ENCODE measurements around the gene SLC6A13. TPM values are rescaled to one million over a fixed set of nuclear protein-coding genes. Genes with fewer than 3 reads are reported as not detected.
A peak's percentile ranks its signal among the peaks of the same experiment; 100 is the strongest.

Gene SLC6A13
- total RNA-seq, 3 donors from 2014 or later, result 1.3 TPM; not detected in 2

DNA sequence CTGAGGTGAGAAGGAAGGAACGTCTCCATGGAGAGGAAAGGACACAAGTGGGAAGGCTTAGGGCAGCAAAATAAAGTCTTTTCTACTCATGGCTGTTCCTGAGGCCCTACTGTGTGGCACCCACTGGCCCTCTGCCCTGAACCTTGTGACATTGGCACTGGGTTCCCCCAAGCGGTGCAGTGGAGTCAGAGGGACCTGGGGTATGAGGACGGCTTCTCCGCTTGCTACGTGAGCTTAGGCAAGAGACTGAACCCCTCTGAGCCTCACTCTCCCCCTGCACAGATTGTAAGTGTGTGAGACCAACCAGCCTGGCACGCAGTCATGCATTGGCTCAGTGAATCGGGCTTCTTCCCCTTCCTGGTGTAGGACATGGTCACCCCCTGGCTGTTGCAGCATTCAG lies 68.4 kb downstream of the SLC6A13 start:
- Histone ChIP-seq H3K9me3 (no peaks in the 10 kb centered on the region), H3K4me3 (no peak overlapping the region), H3K4me1 (no peaks in the 10 kb centered on the region), H3K27me3 (peaks cover 0 to 11% of the 10 kb centered on the region in 2 donors), H3K36me3 (no peaks in the 10 kb centered on the region), H3K27ac (no peak overlapping the region)
- no peak for TF ChIP-seq POLR2A (IDR thresholded peaks at IDR 0.05)
- DNase-seq (ENCODE audit: low spot score in 2 of 2), result no peak
- intact Hi-C loops (cut with DNase I; ENCODE audit: low total_unique reads), result no loop called here

DNA sequence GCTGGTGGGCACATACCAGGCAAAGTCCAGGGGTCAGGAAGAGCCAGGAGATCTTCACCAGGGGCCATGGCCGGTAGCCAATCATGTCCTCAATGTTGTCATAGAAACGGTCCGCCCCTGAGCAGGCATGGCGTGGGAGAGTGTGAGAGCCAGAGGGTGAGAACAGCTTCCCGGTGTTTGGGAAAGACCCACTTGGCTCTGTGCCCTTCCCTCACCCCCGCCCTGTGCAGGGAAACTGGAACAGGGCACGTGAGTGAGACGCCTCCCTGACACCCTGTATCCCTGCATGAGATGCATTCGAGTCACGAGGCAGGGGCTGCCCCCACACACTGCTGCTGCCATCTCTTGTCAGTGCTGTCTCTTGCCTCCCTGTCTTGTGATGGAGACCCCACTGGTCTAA lies 69.4 kb downstream of the SLC6A13 start:
- no peak for DNase-seq (ENCODE audit: low spot score in 2 of 2)
- intact Hi-C loops (cut with DNase I; ENCODE audit: low total_unique reads), result no loop called here
- TF ChIP-seq POLR2AphosphoS5 (IDR thresholded peaks at IDR 0.05) (no peak), POLR2A (IDR thresholded peaks at IDR 0.05) (no peak)
- TF ChIP-seq, protein P1, sequence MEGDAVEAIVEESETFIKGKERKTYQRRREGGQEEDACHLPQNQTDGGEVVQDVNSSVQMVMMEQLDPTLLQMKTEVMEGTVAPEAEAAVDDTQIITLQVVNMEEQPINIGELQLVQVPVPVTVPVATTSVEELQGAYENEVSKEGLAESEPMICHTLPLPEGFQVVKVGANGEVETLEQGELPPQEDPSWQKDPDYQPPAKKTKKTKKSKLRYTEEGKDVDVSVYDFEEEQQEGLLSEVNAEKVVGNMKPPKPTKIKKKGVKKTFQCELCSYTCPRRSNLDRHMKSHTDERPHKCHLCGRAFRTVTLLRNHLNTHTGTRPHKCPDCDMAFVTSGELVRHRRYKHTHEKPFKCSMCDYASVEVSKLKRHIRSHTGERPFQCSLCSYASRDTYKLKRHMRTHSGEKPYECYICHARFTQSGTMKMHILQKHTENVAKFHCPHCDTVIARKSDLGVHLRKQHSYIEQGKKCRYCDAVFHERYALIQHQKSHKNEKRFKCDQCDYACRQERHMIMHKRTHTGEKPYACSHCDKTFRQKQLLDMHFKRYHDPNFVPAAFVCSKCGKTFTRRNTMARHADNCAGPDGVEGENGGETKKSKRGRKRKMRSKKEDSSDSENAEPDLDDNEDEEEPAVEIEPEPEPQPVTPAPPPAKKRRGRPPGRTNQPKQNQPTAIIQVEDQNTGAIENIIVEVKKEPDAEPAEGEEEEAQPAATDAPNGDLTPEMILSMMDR (IDR thresholded peaks at IDR 0.05), result no peak

DNA sequence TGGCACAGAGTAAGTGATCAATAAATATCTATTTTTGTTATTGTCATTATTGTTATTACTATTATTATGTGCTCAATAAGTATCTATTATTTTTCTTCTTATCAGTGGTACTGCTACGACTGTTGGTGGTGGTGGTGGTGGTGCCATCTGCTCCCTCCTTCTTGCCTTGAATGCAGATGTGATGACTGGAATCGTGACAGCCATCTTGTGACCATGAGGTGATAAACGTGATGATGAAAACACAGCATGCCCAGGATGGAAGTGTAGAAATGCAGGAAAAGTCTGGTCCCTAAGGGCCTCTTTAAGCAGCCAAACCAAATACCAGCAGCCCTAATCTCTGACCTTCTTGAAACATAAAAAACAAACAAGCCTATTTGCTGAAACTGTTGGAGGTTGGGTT lies 71.1 kb downstream of the SLC6A13 start:
- intact Hi-C loops (cut with DNase I; ENCODE audit: low total_unique reads), result no loop called here
- Histone ChIP-seq H3K36me3 (no peaks in the 10 kb centered on the region), H3K27me3 (peaks cover 0 to 11% of the 10 kb centered on the region in 2 donors), H3K4me3 (no peak overlapping the region), H3K4me1 (no peaks in the 10 kb centered on the region), H3K9me3 (no peaks in the 10 kb centered on the region), H3K27ac (no peak overlapping the region)
- TF ChIP-seq POLR2AphosphoS5 (IDR thresholded peaks at IDR 0.05) (no peak), POLR2A (IDR thresholded peaks at IDR 0.05) (no peak)
- TF ChIP-seq, protein P1 (IDR thresholded peaks at IDR 0.05), result no peak
- DNase-seq (ENCODE audit: low spot score in 2 of 2), result no peak

More for the DNA sequence above, 69.4 kb downstream of the SLC6A13 start:
- Histone ChIP-seq H3K27me3 (peaks cover 0 to 11% of the 10 kb centered on the region in 2 donors), H3K36me3 (no peaks in the 10 kb centered on the region), H3K9me3 (no peaks in the 10 kb centered on the region), H3K4me1 (no peaks in the 10 kb centered on the region), H3K4me3 (no peak overlapping the region), H3K27ac (no peak overlapping the region)

DNA sequence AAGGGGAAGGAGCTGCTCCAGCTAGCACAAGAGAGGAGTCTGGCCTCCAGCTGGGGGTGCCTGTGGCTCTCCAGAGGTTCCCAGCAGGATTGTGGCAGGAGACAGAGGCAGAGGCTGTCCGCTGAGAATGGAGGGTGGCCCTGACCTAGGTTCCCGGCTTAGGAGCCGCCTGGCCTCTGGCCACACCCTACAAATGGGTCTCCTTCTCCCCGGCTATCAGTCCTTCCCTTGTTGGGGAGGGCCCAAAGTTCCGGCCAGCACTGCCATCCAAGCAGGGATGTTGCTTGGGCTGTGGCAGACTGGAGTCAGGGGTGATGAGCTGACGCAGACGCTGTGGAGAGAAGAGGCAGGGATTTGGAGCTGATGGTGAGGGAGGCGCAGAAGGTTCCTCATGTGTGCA lies 71.8 kb downstream of the SLC6A13 start:
- peaks cover 0 to 11% of the 10 kb centered on the region in 2 donors for H3K27me3 ChIP-seq

DNA sequence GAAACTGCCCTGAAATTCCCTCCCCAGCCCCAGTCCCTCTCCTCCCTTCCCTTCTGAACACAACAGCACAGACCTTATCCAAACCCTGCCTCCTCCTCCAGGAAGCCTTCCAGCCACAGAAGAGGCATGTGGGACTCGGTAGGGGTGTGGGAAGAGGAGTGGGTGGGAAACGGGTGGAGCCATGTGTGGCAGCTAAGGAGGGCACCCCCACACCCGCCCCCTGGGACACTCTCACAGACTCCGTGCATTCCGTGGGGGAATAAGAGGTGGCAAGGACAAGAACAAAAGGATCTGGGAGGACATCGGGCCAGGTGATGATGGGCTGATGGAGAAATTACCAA lies 73.0 kb downstream of the SLC6A13 start:
- Histone ChIP-seq H3K27ac (no peak overlapping the region), H3K36me3 (no peaks in the 10 kb centered on the region), H3K4me1 (no peaks in the 10 kb centered on the region), H3K9me3 (no peaks in the 10 kb centered on the region), H3K4me3 (peak overlapping the region in 1 of 3 donors; percentile 72), H3K27me3 (peaks cover 0 to 4% of the 10 kb centered on the region in 2 donors)
- DNase-seq (ENCODE audit: low spot score in 2 of 2), result no peak
- intact Hi-C loops (cut with DNase I; ENCODE audit: low total_unique reads), result no loop called here
- TF ChIP-seq, protein P1 (IDR thresholded peaks at IDR 0.05), result no peak
- TF ChIP-seq POLR2AphosphoS5 (IDR thresholded peaks at IDR 0.05) (no peak), POLR2A (IDR thresholded peaks at IDR 0.05) (no peak)

More for the DNA sequence above, 71.8 kb downstream of the SLC6A13 start:
- Histone ChIP-seq H3K9me3 (no peaks in the 10 kb centered on the region), H3K27ac (no peak overlapping the region), H3K36me3 (no peaks in the 10 kb centered on the region), H3K4me1 (no peaks in the 10 kb centered on the region), H3K4me3 (no peak overlapping the region)
- TF ChIP-seq POLR2A (IDR thresholded peaks at IDR 0.05), result no peak
- TF ChIP-seq, protein P1 (IDR thresholded peaks at IDR 0.05), result no peak
- TF ChIP-seq POLR2AphosphoS5 (IDR thresholded peaks at IDR 0.05), result no peak
- DNase-seq (ENCODE audit: low spot score in 2 of 2), result no peak
- intact Hi-C loops (cut with DNase I; ENCODE audit: low total_unique reads), result no loop called here
